ENCODE data around the gene IL18BP.

The IL18BP gene

DNA sequence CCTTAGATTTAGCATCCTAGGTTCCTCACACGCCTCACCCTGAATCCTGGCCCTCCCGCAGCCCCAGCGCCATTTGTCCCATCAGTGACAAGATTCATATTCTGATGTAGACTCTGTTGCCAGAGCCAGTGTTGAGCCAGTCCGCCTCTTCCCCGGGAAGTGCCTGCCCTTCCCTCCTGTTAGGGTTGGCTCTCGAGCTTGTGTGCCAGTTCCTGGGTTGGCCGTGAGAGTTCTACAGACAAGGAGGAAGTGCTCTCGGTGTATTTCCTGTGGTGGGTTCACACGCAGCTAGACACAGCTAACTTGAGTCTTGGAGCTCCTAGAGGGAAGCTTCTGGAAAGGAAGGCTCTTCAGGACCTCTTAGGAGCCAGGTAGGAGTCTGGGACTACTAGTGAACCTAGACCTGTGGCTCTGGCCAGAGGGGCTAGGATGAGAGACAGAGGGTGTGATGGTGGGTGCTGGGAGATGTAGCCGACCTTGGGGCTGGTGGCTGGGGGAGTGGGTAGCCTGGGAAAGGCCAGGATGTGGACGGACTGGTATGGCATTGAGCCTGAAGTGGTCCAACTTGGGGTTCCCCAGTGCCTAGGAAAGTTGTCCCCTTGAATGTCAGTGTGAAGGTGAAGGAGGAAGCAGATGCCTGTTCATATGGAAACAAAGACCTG lies at the start of gene IL18BP:
Gene IL18BP (plus strand): TSS at position 261 of the 662 bp plus-strand sequence. CDS start 1,076 bp downstream, outside the sequence.
- DNase-seq = no peak

DNA sequence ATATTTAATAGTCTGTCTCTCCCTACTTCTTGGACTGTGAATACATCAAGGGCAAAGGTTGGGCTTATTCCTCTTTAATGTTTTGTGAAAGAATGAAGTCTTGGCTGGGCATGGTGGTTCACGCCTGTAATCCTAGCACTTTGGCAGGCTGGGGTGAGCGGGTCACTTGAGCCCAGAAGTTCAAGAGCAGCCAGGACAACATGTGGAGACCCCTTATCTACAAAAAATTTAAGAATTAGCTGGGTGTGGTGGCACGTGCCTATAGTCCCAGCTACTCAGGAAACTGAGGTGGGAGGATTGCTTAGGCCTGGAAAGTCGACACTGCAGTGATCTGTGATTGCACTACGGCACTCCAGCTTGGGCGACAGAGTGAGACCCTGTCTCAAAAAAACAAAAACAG lies 49.7 kb upstream of the IL18BP start:
- DNase-seq = no peak

DNA sequence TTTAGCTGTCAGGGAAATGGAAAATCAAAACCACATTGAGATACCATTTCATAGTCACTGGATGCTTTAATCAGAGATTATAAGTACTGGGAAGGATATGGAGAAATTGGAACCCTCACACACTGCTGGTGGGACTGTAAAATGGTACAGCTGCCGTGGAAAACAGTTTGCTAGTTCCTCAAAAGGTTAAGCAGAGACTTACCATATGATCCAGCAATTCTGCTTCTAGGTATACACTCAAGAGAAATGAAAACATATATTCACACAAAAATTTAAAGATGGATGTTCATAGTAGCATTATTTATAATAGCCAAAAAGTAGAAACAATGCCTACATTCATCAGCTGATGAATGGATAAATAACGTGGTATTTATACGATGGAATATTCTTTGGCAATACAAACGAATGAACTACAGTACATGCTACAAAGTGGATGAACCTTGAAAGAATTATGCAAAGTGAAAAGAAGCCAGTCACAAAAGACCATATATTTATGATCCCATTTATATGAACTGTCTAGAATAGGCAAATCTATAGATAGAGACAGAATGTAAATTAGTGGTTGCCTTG lies 46.9 kb upstream of the IL18BP start:
- DNase-seq = no peak

DNA sequence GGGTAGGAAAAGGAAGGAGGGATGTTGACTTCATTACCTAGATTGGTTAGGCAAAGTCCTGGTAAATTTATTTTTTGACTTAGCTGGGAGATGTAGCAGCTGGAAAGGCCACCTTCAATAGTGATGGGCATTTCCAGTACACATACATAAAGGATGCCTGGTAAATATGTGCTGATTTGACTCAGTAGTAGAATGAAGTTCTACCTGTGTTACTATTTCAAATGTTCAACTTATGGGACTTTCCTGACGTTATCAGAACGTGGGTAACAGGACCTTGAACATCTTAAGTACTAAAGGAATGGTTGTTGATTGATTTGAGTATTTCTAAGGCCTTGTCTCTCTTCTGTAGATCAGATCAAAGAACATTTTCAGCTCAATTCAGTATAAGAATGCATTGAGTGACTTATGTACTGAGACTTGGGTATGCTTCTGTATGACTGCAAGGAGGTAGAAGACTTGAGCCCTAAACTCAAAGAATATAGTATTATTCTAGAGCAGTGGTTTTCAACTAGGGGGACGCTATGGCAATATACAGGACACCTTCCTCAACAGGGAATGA lies 42.7 kb upstream of the IL18BP start:
- DNase-seq = no peak

DNA sequence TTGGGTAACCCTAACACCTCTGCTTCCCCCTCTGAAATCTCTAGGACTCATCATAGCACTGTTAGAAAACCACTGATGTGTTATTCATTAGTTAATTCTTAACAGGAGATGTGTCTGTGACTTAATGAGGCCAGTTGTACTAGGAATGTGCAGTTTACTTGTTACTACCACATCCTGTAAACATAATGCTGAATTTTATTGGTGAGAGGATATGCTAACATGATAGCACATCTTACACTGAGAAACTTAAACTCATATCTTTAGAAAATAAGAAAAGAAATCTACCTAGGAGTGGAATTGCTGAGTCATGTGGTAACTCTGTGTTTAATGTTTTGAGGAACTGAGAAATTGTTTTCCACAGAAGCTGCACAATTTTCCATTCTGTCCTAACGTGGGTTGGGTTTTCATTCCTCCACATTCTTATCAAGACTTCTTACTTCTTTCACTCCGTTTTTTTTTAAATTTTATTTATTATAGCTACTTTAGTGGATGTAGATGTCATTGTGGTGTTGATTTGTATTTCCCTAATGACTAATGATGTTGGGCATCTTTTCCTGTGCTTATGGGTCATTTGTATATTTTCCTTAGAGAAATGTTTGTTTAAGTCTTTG lies 36.2 kb upstream of the IL18BP start:
- no peak for DNase-seq

DNA sequence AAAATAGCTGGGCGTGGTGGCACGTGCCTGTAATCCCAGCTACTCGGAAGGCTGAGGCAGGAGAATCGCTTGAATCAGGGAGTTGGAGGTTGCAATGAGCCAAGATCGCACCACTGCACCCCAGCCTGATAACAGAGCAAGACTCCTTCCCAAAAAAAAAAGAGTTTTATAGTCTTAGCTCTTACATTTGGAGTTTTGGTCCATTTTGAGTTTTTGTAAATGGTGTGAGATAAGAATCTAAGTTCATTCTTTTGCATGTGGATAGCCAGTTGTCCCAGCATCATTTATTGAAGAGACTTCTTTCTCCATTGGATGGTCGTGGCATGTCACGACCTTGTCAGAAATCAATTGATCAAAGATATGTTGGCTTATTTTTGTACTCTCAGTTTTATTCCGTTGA lies 35.2 kb upstream of the IL18BP start:
- no peak for DNase-seq

DNA sequence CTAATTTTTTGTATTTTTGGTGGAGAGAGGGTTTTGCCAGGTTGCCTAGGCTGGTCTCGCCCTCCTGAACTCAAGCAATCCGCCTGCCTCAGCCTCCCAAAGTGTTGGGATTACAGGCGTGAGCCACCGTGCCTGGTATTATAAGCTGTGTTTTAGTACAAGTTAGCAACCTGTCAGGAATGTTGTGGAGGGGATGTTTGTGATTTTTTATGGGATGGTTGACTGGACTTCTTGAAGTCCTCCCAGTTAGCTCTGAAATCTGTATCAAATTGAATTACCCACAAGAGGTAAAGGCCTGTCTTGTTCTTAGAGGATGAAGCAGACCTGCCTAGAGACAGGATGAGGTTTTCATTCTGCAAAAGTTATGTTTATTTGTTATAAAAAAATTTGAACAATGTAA lies 34.1 kb upstream of the IL18BP start:
- DNase-seq = no peak

DNA sequence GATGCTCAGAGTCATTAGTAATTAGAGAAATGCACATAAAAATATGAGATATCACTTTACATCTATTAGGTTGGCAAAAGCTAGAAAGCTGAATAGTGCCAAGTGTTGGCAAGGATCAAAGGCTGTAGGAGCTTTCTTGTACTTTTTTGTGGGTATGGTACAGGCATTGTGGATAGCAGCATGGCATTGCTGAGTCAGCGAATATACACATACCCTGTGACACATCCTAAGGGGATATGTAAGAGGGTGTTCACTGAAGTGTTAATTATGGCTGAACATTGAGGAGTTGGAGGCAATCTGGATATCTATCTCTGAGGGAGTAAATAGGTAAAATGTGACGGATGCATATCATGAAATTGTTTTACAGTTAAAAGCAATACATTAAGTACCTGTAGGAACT lies 27.0 kb upstream of the IL18BP start:
- DNase-seq = no peak

DNA sequence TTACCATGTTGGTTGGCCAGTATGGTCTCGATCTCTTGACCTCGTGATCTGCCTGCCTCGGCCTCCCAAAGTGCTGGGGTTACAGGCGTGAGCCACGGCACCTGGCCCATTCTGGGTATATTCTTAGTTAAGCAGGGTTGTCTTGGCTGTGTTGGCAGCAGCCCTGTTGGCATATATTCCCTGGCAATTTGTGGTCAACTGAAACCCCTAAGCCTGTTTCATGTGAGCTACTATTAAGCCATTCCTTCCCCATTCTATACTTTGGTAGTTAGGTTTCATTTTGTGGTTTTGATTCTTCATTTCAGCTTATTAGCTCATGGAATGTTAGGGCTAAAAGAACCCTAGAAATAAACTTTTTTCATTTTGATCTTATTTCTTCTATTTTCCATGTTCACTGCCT lies 22.2 kb upstream of the IL18BP start:
- no peak for DNase-seq

DNA sequence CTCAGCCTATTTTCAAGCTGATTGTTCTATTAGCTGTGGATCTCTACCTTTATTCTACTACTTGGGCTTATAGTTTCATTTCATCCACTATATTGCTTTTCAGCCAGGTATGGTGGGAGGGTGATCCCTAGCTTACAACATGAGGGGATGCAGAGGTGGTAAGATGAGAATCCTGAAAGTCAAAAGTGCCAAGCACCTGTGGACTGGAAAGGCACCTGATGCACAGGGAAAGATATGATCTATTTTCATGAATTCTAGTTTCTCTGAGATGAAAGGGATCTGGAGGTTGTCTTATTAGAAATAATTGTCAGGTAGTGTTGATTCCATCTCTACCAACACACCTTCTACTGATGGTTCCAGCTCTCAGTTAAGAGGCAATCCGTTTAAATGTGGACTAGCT lies 21.6 kb upstream of the IL18BP start:
- no peak for DNase-seq

DNA sequence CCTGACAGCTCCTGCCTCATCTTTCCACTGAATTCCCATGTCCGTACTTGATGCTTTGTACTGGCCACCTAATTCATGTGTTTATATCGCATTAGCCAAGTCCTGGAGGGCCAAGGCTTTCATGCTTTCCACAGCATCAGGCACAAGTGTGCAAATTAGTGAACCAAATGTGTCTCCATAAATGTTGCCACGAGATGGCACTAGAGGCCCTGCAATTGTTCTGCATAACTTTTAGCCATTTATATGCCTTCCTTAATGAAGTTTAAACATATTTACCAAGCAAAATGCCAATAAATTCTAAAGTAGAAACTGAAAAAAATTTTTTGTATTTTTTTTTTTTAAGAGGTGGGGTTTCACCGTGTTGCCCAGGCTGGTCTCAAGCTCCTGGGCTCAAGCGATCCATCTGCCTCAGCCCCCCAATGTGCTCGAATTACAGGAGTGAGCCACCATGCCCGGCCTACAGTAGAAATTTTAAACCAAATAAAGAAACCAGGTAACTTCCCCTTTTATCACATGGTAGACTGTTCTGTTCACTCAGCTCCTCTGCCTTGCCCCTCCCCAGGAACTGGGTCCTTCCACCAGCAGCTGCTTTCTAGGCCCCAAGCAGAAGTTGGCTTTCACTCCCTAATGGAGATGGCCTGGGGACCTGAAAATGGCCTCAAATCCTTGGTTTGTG lies 20.8 kb upstream of the IL18BP start:
- no peak for DNase-seq

DNA sequence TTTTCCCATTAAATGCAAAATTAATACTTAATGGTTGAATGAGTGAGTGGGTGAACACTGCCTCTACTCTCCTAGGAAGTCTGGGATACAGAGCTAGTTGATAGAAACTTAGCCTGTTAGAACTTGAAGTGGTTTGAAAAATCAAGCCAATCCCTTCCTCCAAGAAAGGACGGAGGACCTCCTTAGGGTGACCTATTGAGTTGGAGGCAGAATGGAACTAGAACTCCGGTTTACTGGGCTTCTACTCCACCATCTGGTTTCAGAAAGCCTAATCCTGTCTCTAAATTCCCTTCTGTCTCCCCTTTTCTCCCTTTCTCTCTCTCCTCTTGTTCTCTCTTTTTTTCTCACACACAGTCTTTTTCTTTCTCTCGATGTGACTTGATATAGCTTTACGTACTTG lies 19.6 kb upstream of the IL18BP start:
- no peak for DNase-seq

DNA sequence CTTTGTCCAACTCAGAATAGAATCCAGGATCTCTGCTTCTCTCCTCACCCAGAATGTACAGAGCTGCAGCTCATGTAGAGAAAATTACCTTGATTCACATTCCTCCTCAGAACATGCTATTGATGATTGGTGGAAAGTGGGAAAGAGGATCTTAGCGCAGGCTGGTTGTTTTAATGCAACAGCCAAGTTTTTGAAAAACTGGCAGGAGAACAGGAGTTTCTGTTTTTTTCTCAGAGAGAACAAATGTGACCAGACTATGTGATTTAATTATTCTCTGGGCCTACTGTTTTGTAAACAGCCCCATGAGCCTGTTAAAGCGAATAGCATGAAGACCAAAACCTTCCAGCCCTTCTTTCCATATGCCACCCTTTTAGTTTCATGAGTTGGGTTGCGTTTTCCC lies 19.1 kb upstream of the IL18BP start:
- DNase-seq = no peak

DNA sequence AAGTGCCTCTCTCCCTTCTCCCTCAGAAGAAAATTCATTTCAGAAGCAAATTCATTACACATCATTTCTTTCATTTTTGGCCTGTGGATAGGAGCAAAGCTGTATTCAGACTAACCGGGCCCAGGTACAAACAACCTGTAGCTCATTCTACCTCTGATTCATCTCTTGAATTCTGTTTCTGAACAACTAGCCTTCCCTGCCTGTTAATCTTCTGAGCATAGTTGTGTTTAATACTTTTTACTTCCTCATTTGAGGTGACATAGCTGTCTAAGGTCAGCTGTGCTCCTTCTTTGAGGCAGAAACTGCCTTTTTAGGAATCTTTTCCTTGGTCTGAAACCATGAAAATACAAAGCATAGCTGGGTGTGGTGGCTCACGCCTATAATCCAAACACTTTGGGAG lies 12.6 kb upstream of the IL18BP start:
- DNase-seq = no peak

DNA sequence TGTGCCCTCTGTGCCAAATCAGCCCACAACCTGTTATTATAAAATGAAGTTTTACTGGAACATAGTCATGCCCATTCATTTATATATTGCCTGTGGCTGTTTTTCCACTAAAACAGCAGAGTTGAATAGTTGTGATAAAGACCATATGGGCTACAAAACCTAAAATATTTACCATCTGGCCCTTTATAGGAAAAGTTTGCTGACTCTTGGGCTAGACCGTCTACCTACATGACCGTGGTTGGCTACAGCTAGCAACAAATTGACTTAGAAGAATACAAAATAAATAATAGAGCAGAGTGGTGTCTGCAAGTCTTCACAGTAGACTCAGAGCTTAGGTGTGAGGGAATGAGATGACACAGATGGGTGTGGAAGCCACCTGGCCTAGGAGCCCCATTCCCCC lies 11.2 kb upstream of the IL18BP start:
- no peak for DNase-seq

DNA sequence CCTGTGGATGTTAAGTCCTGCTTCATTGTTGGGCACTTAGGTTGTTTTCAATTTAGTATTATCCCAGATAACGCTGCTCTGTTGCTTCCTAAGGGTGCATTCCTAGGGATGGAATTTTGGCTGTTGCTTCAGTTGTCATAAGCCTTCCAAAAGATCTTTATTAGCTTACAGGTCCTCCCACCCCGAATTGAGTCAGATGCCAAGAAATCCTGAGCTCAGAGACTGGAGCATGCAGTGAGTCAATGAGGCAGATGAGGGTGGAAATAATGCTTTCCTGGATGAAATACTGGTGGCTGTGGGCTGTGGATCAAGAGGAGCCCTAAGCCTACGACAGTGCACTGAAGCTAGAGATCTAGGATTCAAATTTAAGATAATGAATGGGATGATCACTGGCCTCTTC lies 10.7 kb upstream of the IL18BP start:
- DNase-seq = no peak

DNA sequence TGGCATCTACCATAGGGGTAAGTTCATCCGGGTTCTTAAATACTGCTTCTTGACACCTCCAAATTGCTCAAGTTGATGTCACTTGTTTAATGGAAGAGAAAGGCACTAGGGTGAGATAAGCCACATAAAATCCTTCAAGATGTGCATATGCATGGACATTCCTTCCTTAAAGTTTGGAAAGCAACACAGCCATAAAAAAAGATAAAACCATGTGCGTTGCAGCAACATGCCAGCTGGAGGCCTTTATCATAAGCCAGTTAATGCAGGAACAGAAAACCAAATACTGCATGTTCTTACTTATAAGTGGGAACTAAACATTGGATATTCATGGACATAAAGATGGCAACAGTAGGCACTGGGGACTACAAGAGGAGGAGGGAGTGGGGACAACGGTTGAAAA lies 8.0 kb upstream of the IL18BP start:
- DNase-seq = no peak

DNA sequence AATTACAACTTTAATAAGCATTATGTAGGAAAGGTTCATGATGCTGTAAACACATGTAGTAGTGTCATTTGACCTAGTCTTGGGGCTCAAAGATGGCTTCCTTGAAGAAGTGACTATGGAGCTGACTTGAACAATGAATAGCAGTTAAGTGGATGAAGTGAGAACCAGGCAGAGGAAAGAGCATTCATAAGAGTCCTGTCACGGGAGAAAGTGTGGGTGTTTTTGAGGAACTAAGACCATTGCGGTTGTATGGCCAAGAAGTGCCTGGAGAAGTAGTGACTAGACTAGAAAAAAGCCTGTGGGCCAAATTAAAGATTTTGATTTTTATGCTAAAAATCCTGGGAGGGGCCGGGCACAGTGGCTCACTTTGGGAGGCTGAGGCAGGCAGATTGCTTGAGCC lies 7.2 kb upstream of the IL18BP start:
- DNase-seq = no peak

DNA sequence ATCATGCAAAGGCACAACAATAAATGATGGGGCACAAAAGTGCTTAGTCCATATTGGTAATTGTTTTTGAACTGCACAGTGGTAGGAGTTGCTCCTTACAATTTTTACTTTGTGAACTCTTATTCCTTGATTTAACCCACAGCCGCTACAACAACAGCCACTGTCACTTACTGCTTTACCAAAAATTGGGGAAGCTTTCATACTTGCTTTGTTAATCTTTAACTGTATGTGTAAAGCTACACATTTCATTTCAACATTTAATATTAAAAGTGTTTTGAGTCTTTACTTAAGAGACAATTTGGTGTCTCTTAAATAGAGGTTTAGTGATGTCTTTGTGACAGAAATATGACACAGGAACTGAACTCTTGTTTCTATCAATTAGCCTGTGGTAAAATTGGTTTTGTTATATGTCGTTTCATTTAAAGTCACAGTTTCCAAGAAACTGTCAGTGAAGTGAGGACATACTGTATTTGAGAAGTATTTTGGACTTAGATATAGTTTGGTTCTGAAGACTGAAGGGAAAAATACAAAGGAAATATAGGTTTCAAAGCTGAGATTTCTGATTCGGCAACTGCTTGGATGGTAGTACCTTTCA lies 6.5 kb upstream of the IL18BP start:
- no peak for DNase-seq

DNA sequence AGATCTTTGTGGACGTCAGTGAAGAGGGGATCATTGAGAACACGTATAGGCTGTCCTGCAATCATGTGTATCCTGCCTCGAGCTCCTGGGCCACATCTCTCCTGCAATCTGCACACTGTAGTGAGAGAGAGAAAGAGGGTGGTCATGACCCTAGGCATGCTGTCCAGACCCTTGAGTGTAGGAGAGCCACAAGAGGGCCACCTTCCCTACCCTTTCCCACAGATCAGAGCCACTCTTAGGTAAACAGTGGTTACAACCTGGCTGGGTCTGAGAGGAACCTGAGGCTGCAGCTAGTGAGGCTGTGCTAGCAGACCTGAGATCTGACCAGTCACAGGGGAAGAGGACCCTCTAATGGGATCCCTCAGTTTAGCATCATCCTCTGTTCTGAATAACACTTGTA lies 3.9 kb upstream of the IL18BP start:
- DNase-seq = no peak

DNA sequence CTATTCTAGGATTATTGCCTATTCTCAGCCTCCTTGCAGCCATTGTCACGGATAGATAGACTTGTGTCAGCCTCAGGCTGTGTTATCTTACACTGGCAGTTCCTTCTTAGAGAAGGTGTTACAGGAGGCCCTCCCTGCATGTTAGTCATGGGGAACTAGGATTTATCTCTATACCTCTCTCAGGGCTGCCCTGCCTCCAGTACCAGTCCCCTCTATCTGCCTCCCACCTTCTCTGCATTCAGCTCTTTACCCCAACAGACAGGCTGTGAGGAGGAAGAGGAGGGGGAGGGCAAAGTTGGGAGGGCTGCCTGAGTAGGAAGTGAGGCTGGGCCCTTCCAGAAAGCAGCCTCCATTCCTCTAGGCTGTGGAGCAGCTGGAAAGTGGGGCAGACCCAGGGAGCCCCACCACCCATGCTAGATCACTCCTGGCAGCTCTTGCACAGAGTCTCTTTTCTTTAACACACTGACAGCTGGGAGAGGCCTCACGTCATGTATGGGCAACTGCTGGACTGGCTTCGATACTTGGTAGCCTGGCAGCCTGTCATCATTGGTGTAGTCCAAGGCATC lies 2.9 kb upstream of the IL18BP start:
- no peak for DNase-seq

DNA sequence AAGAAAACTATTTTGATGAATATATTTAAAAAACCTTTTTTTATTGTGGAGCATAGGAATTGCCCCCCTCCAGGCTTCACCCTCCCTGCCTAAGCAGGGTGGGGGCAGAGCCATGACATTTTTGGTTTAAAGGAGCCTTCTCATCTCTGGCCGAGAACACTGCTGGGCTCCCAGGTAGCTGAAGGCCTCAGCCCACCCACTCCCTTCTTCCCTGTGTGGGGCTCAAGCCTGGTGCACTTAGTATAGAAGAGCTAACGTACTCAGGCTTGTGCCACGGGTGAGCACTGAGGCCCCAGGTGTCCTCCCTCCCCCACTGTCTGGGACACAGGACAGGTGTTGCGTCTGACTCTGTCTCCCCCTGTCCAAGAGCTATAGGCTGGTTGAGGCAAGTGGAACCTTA lies 2.2 kb upstream of the IL18BP start:
- no peak for DNase-seq

DNA sequence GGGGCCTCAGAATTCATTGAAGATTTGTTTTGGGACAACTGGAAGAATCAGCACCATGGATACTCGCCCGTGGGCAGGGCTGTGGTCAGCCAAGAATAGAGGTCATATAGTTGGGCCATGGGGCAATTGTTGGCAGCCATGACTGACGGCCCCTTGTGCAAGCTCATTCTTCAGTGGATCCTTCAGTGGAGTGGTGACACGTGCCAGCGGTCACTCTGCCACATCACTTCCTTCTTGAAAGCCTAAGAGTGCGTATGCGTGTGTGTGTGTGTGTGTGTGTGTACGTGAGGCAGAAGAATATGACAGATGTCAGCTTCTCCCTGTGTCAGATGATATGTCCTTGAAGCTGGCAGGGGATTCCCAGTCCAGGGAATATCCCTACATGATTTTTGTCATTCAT lies 1.8 kb upstream of the IL18BP start:
- DNase-seq = no peak

All from 8988T (cell line).